ENCODE results near the gene RPS27.

GRCh38 chr1:153941826-153942725, 48.5 kb upstream of the RPS27 start:
- TF ChIP-seq TAF1 (IDR thresholded peaks at IDR 0.05; ENCODE audit: borderline replicate concordance, insufficient read depth, low read length) = no peak
- no peak for TF ChIP-seq SIN3A (IDR thresholded peaks at IDR 0.05; ENCODE audit: borderline replicate concordance, insufficient read depth, low read length)
- TF ChIP-seq REST (IDR thresholded peaks at IDR 0.05; ENCODE audit: insufficient read depth in 1 of 2, low read depth in 2 of 2, low read length in 2 of 2) = no peak

All from PFSK-1 (cell line).